Activated CD8-positive, alpha-beta memory T cell treated with anti-CD3 and anti-CD28 coated beads, Interleukin-2, amount 50 U/mL, for 4 hours (primary cell): ENCODE data around the gene CLEC16A.
"Not testable (repeated sequence)": the region's sequence is repeated elsewhere in the genome, so short reads cannot be mapped to it uniquely, and the experiment has no call there.

Source experiments
- DNase-seq: peaks from one replicate; pipeline ENCODE4 v3.0.0-alpha.2; 2020

CLEC16A gene

GRCh38 chr16:11089504-11090124 lies 145.2 kb downstream of the CLEC16A start:
- no peak for DNase-seq

GRCh38 chr16:11090232-11090631 lies 145.9 kb downstream of the CLEC16A start:
- no peak for DNase-seq

GRCh38 chr16:11091021-11091785 lies 146.8 kb downstream of the CLEC16A start:
- DNase-seq = no peak

GRCh38 chr16:11092788-11093571 lies 148.6 kb downstream of the CLEC16A start:
- no peak for DNase-seq

GRCh38 chr16:11093572-11094074 lies 149.3 kb downstream of the CLEC16A start:
- no peak for DNase-seq

GRCh38 chr16:11094075-11094856 lies 149.9 kb downstream of the CLEC16A start:
- peak; percentile 44 for DNase-seq

GRCh38 chr16:11094857-11095565 lies 150.6 kb downstream of the CLEC16A start:
- DNase-seq = no peak

- no peak for DNase-seq
These were observed 151.6 kb downstream of the CLEC16A start for GRCh38 chr16:11095935-11096334.

- DNase-seq = no peak
These were observed 152.9 kb downstream of the CLEC16A start for GRCh38 chr16:11097094-11097786.

- DNase-seq = no peak
These were observed 153.4 kb downstream of the CLEC16A start for GRCh38 chr16:11097787-11098167.

GRCh38 chr16:11098601-11099390 lies 154.4 kb downstream of the CLEC16A start:
- no peak for DNase-seq

- no peak for DNase-seq
These were observed 155.4 kb downstream of the CLEC16A start for GRCh38 chr16:11099672-11100205.

- no peak for DNase-seq
These were observed 155.9 kb downstream of the CLEC16A start for GRCh38 chr16:11100239-11100750.

GRCh38 chr16:11101283-11101682 lies 156.9 kb downstream of the CLEC16A start:
- no peak for DNase-seq

GRCh38 chr16:11101695-11102522 lies 157.5 kb downstream of the CLEC16A start:
- no peak for DNase-seq

- DNase-seq = no peak
These were observed 158.1 kb downstream of the CLEC16A start for GRCh38 chr16:11102523-11102898.

- not testable (repeated sequence) for DNase-seq
These were observed 158.9 kb downstream of the CLEC16A start for GRCh38 chr16:11103301-11103700.

- no peak for DNase-seq
These were observed 160.0 kb downstream of the CLEC16A start for GRCh38 chr16:11104168-11105037.
